H1 (cell line): ENCODE measurements around the gene AGAP3. TPM values are rescaled to one million over a fixed set of nuclear protein-coding genes. Genes with fewer than 3 reads are reported as not detected.

Experiments
- CTCF ChIA-PET: fragments of 300-600 bp; sonication (Branson Sonifier 250); formaldehyde crosslinking; loops from one replicate; lab custom pipeline; 2021; ENCODE audit not compliant: partially characterized antibody; lab: Charles Lee
- POLR2A ChIA-PET: fragments of 300-600 bp; sonication (Branson Sonifier 250); formaldehyde crosslinking; loops from one replicate; lab custom pipeline; 2021; ENCODE audit warnings: inconsistent platforms; ENCODE audit not compliant: partially characterized antibody; lab: Charles Lee
- DNase-seq, 2 experiments: peaks; one replicate each; pipeline versions ENCODE4 v3.0.0 to v3.0.0-alpha.2; 2010 to 2022; ENCODE audit warnings: low spot score in 2 of 2, low read depth in 1 of 2, mixed read lengths in 1 of 2
- FAIRE-seq: peaks from 2 replicates; lab custom pipeline; 2011; peaks lifted over from hg19 to GRCh38; lab: Jason Lieb, UNC
- H2AFZ ChIP-seq: 2 replicates; pipeline ENCODE4 v1.8.1; 2012; ENCODE audit warnings: low read length, inconsistent platforms
- H2AK5ac ChIP-seq: 2 replicates; pipeline ENCODE4 v1.6.1; 2013; ENCODE audit warnings: low read depth, low read length
- H2BK120ac ChIP-seq: replicated peaks from 2 replicates; pipeline ENCODE3; 2013; ENCODE audit warnings: low read depth, low read length, inconsistent platforms
- H2BK12ac ChIP-seq: 2 replicates; pipeline ENCODE4 v1.6.1; 2013; ENCODE audit warnings: low read depth, low read length
- H2BK15ac ChIP-seq: 2 replicates; pipeline ENCODE4 v1.6.1; 2013; ENCODE audit warnings: low read length
- H2BK20ac ChIP-seq: 2 replicates; pipeline ENCODE4 v1.6.1; 2013; ENCODE audit warnings: low read length
- H2BK5ac ChIP-seq: 2 replicates; pipeline ENCODE4 v1.6.1; 2013; ENCODE audit warnings: low read depth, low read length
- H3K14ac ChIP-seq: 2 replicates; pipeline ENCODE4 v1.6.1; 2013; ENCODE audit warnings: inconsistent platforms; ENCODE audit not compliant: insufficient read length
- H3K18ac ChIP-seq: 2 replicates; pipeline ENCODE4 v1.6.1; 2013; ENCODE audit warnings: low read length; ENCODE audit errors: extremely low read depth
- H3K23ac ChIP-seq: 2 replicates; pipeline ENCODE4 v1.6.1; 2013; ENCODE audit warnings: inconsistent platforms; ENCODE audit not compliant: insufficient read length
- H3K23me2 ChIP-seq: 2 replicates; pipeline ENCODE4 v1.6.1; 2013; ENCODE audit warnings: low read depth, low read length
- H3K27ac ChIP-seq: 2 replicates; pipeline ENCODE4 v1.6.1; 2011; ENCODE audit warnings: low read depth, low read length, inconsistent platforms
- H3K27me3 ChIP-seq, 4 experiments: replicated peaks in 1 of 4; 1 replicate in 1 of 4; 2 replicates in 3 of 4; pipeline versions ENCODE4 v1.6.1 to v1.8.1; 2011 to 2013; ENCODE audit warnings: low read length in 3 of 4, mild to moderate bottlenecking in 3 of 4, inconsistent platforms in 2 of 4, mixed read lengths in 2 of 4, moderate library complexity in 1 of 4; ENCODE audit not compliant: control insufficient read depth in 3 of 4, insufficient read depth in 3 of 4; ENCODE audit errors: extremely low read depth in 1 of 4
- H3K36me3 ChIP-seq, 4 experiments: 2 replicates each; pipeline versions ENCODE4 v1.6.1 to v1.8.1; 2011 to 2013; ENCODE audit warnings: mild to moderate bottlenecking in 4 of 4, low read length in 3 of 4, moderate library complexity in 2 of 4, control low read depth in 1 of 4, inconsistent platforms in 1 of 4; ENCODE audit not compliant: insufficient read depth in 4 of 4, control insufficient read depth in 2 of 4
- H3K4ac ChIP-seq: replicated peaks from 2 replicates; pipeline ENCODE3; 2013; ENCODE audit warnings: low read length, low read depth, mixed read lengths, inconsistent platforms; ENCODE audit not compliant: insufficient read length
- H3K4me1 ChIP-seq, 4 experiments: replicated peaks in 1 of 4; 1 replicate in 1 of 4; 2 replicates in 3 of 4; pipeline versions ENCODE4 v1.6.1 to v1.8.1; 2011 to 2013; ENCODE audit warnings: low read length in 3 of 4, inconsistent platforms in 2 of 4, mixed read lengths in 1 of 4; ENCODE audit not compliant: insufficient read depth in 4 of 4, control insufficient read depth in 3 of 4
- H3K4me2 ChIP-seq, 2 experiments: 2 replicates each; pipeline versions ENCODE4 v1.6.1 to v1.8.1; 2011 to 2013; ENCODE audit warnings: low read depth in 2 of 2, low read length in 2 of 2, control low read depth in 1 of 2, inconsistent platforms in 1 of 2, mild to moderate bottlenecking in 1 of 2; ENCODE audit not compliant: insufficient read depth in 1 of 2
- H3K4me3 ChIP-seq, 4 experiments: fragments of 200-600, 300-600 bp in 1 of 4; sonication (generic), shearing (Covaris generic), sonication (Bioruptor Twin) in 1 of 4; 2 replicates each; pipeline versions ENCODE4 v1.5.1 to v1.8.1; 2011 to 2016; ENCODE audit warnings: low read length in 4 of 4, low read depth in 3 of 4, control low read depth in 2 of 4, inconsistent platforms in 2 of 4, mild to moderate bottlenecking in 2 of 4, mixed read lengths in 1 of 4, moderate library complexity in 1 of 4; ENCODE audit not compliant: insufficient read depth in 2 of 4; ENCODE audit errors: extremely low read depth in 1 of 4
- H3K56ac ChIP-seq: replicated peaks from 2 replicates; pipeline ENCODE3; 2013; ENCODE audit warnings: low read depth, mild to moderate bottlenecking, mixed read lengths, low read length, inconsistent platforms; ENCODE audit not compliant: insufficient read length
- H3K79me1 ChIP-seq: 2 replicates; pipeline ENCODE4 v1.6.1; 2013; ENCODE audit warnings: low read depth, low read length, control low read depth
- H3K79me2 ChIP-seq, 2 experiments: 2 replicates each; pipeline versions ENCODE4 v1.6.1 to v1.8.1; 2012 to 2013; ENCODE audit warnings: low read length in 2 of 2, mild to moderate bottlenecking in 2 of 2, inconsistent platforms in 1 of 2; ENCODE audit not compliant: insufficient read depth in 2 of 2, control insufficient read depth in 1 of 2
- H3K9ac ChIP-seq, 4 experiments: replicated peaks in 1 of 4; 1 replicate in 1 of 4; 2 replicates in 3 of 4; pipeline versions ENCODE4 v1.6.1 to v1.8.1; 2011 to 2013; ENCODE audit warnings: low read depth in 3 of 4, low read length in 3 of 4, control low read depth in 2 of 4, mild to moderate bottlenecking in 2 of 4, moderate library complexity in 2 of 4, inconsistent platforms in 1 of 4; ENCODE audit errors: extremely low read depth in 1 of 4
- H3K9me3 ChIP-seq, 2 experiments: 2 replicates each; pipeline versions ENCODE4 v1.6.1 to v1.8.1; 2012 to 2013; ENCODE audit warnings: mild to moderate bottlenecking in 2 of 2, moderate library complexity in 2 of 2, control low read depth in 1 of 2, inconsistent platforms in 1 of 2, low read depth in 1 of 2, low read length in 1 of 2, mixed read lengths in 1 of 2; ENCODE audit not compliant: insufficient read depth in 2 of 2
- H4K20me1 ChIP-seq, 2 experiments: replicated peaks in 1 of 2; 2 replicates each; pipeline versions ENCODE3 to v1.8.1; 2011 to 2013; ENCODE audit warnings: inconsistent platforms in 2 of 2, low read length in 2 of 2, mild to moderate bottlenecking in 1 of 2; ENCODE audit not compliant: insufficient read depth in 2 of 2, control insufficient read depth in 1 of 2
- H4K5ac ChIP-seq: 2 replicates; pipeline ENCODE4 v1.6.1; 2013; ENCODE audit warnings: low read length, low read depth, mixed read lengths, inconsistent platforms; ENCODE audit not compliant: insufficient read length
- H4K8ac ChIP-seq: 2 replicates; pipeline ENCODE4 v1.8.0; 2013; ENCODE audit warnings: mild to moderate bottlenecking, moderate library complexity, low read length, inconsistent platforms; ENCODE audit not compliant: insufficient read depth; ENCODE audit errors: extremely low read depth
- H4K91ac ChIP-seq: replicated peaks from 2 replicates; pipeline ENCODE3; 2013; ENCODE audit warnings: low read length, mixed read lengths, inconsistent platforms; ENCODE audit not compliant: insufficient read length
- CTBP2 ChIP-seq: IDR thresholded peaks from 2 replicates; pipeline ENCODE4 v1.7.0; 2011; ENCODE audit warnings: borderline replicate concordance, mild to moderate bottlenecking, moderate library complexity, mixed read lengths, low read length; ENCODE audit not compliant: insufficient read depth, insufficient read length
- FOSL1 ChIP-seq: IDR thresholded peaks from 2 replicates; pipeline ENCODE4 v1.6.1; 2011; ENCODE audit warnings: mild to moderate bottlenecking, low read depth, low read length, moderate library complexity; ENCODE audit not compliant: insufficient read depth
- KDM5A ChIP-seq: fragments of 200-600 bp; IDR thresholded peaks from 2 replicates; pipeline ENCODE4 v1.7.1; 2012; ENCODE audit warnings: mild to moderate bottlenecking, low read length, inconsistent platforms, mixed read lengths
- POLR2A ChIP-seq, 2 experiments: IDR thresholded peaks; 1 replicate in 1 of 2; 2 replicates in 1 of 2; pipeline ENCODE4 v1.6.1; 2011; ENCODE audit warnings: low read depth in 2 of 2, low read length in 2 of 2, mild to moderate bottlenecking in 2 of 2; ENCODE audit errors: control extremely low read depth in 1 of 2
- POLR2AphosphoS5 ChIP-seq: IDR thresholded peaks from 2 replicates; pipeline ENCODE4 v1.6.1; 2011; ENCODE audit warnings: low read depth, low read length
- POU5F1 ChIP-seq: IDR thresholded peaks from 2 replicates; pipeline ENCODE4 v1.6.1; 2011; ENCODE audit warnings: low read depth, mild to moderate bottlenecking, low read length, moderate library complexity
- RAD21 ChIP-seq, 2 experiments: IDR thresholded peaks in 1 of 2; conservative IDR thresholded peaks in 1 of 2; 2 replicates each; pipeline ENCODE4 v1.6.1; 2011; ENCODE audit warnings: low read depth in 2 of 2, low read length in 2 of 2, improper control_type of control experiment in 1 of 2, inconsistent platforms in 1 of 2, mild to moderate bottlenecking in 1 of 2, moderate library complexity in 1 of 2
- RXRA ChIP-seq: IDR thresholded peaks from 2 replicates; pipeline ENCODE4 v1.6.1; 2011; ENCODE audit warnings: low read depth, mild to moderate bottlenecking, low read length, moderate library complexity; ENCODE audit not compliant: insufficient read depth
- SIN3A ChIP-seq, 2 experiments: IDR thresholded peaks in 1 of 2; conservative IDR thresholded peaks in 1 of 2; 2 replicates each; pipeline ENCODE4 v1.6.1; 2011 to 2012; ENCODE audit warnings: low read length in 2 of 2, improper control_type of control experiment in 1 of 2, low read depth in 1 of 2, mild to moderate bottlenecking in 1 of 2
- TCF12 ChIP-seq: IDR thresholded peaks from 2 replicates; pipeline ENCODE4 v1.6.1; 2011; ENCODE audit warnings: low read depth, mild to moderate bottlenecking, low read length
- WGBS, 2 experiments: shearing (Covaris generic) in 1 of 2; methylation state at CpG; one replicate each; pipeline versions ENCODE4 v1.1.6 to v1.1.7; 2013 to 2015; ENCODE audit warnings: low lambda C conversion rate in 2 of 2, mixed read lengths in 2 of 2, inconsistent platforms in 1 of 2, low coverage in 1 of 2, missing lambda C conversion rate in 1 of 2; ENCODE audit not compliant: insufficient replicate concordance in 2 of 2, insufficient coverage in 1 of 2, insufficient read length in 1 of 2; ENCODE audit errors: extremely low coverage in 1 of 2, missing lambda C conversion rate in 1 of 2; 5-methylcytosine and 5-hydroxymethylcytosine counted together
- polyA plus RNA-seq, 7 experiments: library from polyadenylated mRNA; depleted of rRNA in 3 of 7; stranded (reverse) in 5 of 7; unstranded in 2 of 7; fragments of >200 nt in 5 of 7; fragments of 200-250 nt in 2 of 7; gene quantifications; 1 replicate in 5 of 7; 2 replicates in 1 of 7; 4 replicates in 1 of 7; pipeline versions ENCODE4 v1.2.1 to v1.2.3, GENCODE V29; 2011 to 2013; ENCODE audit warnings: missing spikeins in 2 of 7, mixed read lengths in 2 of 7
- total RNA-seq: library from RNA; stranded (reverse); fragmentation: NEBNext Ultra II Directional; extraction: Animal tissue kit (Norgen Biotek cat#: 25700); gene quantifications from 2 replicates; pipeline ENCODE4 v1.2.1, GENCODE V29; 2021
- TF ChIP-seq, protein P1 (sequence below): IDR thresholded peaks from 2 replicates; pipeline ENCODE4 v1.6.1; 2012; ENCODE audit warnings: low read length, inconsistent platforms

Gene AGAP3
- total and polyA plus RNA-seq, 2 of the 8 experiments (the other 6 are each of a cell fraction or from before 2014, with no cell fraction given), result 66.4 to 120 TPM

DNA sequence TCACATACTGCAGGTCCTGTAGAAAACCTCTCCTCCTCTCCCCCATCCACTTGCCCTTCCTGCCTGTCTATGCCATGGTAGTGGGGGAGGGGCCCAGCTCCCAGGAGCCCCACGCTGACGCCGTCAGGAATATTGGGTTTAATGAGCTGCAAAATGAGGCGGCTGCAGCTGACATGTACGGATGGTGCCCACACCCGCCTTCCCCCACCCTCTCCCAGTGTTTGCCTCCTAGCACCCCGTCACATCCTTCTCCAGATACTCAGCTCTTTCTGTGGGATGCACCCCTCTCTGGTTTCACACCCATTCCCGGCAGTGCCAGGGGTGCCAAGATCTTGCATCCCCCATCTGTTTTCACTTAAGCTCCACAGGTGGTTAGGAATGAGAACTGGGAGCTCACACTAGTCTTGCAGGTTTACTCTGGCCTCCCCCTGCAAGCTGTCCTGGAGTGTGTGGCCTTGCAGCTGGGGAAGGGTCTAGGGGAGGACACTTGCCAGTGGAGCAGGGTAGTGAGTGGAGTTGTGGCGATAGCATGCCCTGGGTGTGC lies 55.1 kb downstream of the AGAP3 start:
- H3K18ac ChIP-seq, result no peak overlapping the region
- no peak overlapping the region for H3K4me3 ChIP-seq
- no peak overlapping the region for H4K5ac ChIP-seq
- no peak overlapping the region for H2BK5ac ChIP-seq
- WGBS, 2 experiments, result 80% methylated on average over 9 of the region's 9 CpGs; no CpG with 5 or more reads in 1 of the 2 experiments
- H3K9ac ChIP-seq, result no peak overlapping the region
- no peaks in the 10 kb centered on the region for H3K79me2 ChIP-seq
- peaks cover 9 to 12% of the 10 kb centered on the region in 2 experiments for H4K20me1 ChIP-seq
- ChIA-PET CTCF (interaction anchor here (0.5 to 18.9 kb wide), 10 partner anchors 9 to 243 kb away, joined by 3 to 197 read pairs (median 8); partner anchors contain the start of gene GBX1), POLR2A (interaction anchor here (1.2 kb wide), 1 partner anchor 86 kb away, joined by 3 read pairs; the partner anchor contains the start of gene ABCF2)
- H2BK120ac ChIP-seq, result no peak overlapping the region
- H3K4me2 ChIP-seq, result no peak overlapping the region
- H3K14ac ChIP-seq, result no peak overlapping the region
- no peak overlapping the region for H2AK5ac ChIP-seq
- H2BK12ac ChIP-seq, result no peak overlapping the region
- H3K27me3 ChIP-seq, result peaks cover 0 to 1% (median 0%) of the 10 kb centered on the region in 4 experiments; a peak in 1 of 7 replicates
- no peaks in the 10 kb centered on the region for H3K79me1 ChIP-seq
- no peak overlapping the region for H3K23ac ChIP-seq
- H3K23me2 ChIP-seq, result no peaks in the 10 kb centered on the region; the same call in 1 of the 2 replicates
- DNase-seq (no peak), FAIRE-seq (no peak)
- no peak overlapping the region for H4K91ac ChIP-seq
- H3K36me3 ChIP-seq, result no peaks in the 10 kb centered on the region; a peak in 1 of 8 replicates
- no peak overlapping the region; the same call in 1 of the 2 replicates for H4K8ac ChIP-seq
- no peak overlapping the region for H3K56ac ChIP-seq
- H3K4ac ChIP-seq, result no peak overlapping the region
- H3K4me1 ChIP-seq, result peaks cover 7 to 34% (median 20%) of the 10 kb centered on the region in 4 experiments
- H3K27ac ChIP-seq, result no peak overlapping the region
- H2BK15ac ChIP-seq, result no peak overlapping the region
- no peaks in the 10 kb centered on the region for H3K9me3 ChIP-seq
- no peak overlapping the region for H2BK20ac ChIP-seq
- no peak overlapping the region for H2AFZ ChIP-seq
- no peak for TF ChIP-seq SIN3A (conservative IDR thresholded peaks at IDR 0.05 in 1 of 2, IDR thresholded peaks at IDR 0.05 in 1 of 2; ENCODE audit: low read depth in 1 of 2, low read length in 2 of 2)
- TF ChIP-seq POU5F1, result no peak
- TF ChIP-seq KDM5A, result no peak
- TF ChIP-seq RAD21 (IDR thresholded peaks at IDR 0.05 in 1 of 2, conservative IDR thresholded peaks at IDR 0.05 in 1 of 2; ENCODE audit: low read depth in 2 of 2, low read length in 2 of 2), result no peak
- TF ChIP-seq POLR2A (IDR thresholded peaks at IDR 0.05; ENCODE audit: control extremely low read depth in 1 of 2, low read depth in 2 of 2, low read length in 2 of 2), result no peak
- TF ChIP-seq RXRA, result no peak
- no peak for TF ChIP-seq TCF12
- no peak for TF ChIP-seq POLR2AphosphoS5
- TF ChIP-seq CTBP2, result no peak
- TF ChIP-seq, protein P1, sequence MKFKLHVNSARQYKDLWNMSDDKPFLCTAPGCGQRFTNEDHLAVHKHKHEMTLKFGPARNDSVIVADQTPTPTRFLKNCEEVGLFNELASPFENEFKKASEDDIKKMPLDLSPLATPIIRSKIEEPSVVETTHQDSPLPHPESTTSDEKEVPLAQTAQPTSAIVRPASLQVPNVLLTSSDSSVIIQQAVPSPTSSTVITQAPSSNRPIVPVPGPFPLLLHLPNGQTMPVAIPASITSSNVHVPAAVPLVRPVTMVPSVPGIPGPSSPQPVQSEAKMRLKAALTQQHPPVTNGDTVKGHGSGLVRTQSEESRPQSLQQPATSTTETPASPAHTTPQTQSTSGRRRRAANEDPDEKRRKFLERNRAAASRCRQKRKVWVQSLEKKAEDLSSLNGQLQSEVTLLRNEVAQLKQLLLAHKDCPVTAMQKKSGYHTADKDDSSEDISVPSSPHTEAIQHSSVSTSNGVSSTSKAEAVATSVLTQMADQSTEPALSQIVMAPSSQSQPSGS, result no peak
- no peak for TF ChIP-seq FOSL1
